Stimulated activated CD8-positive, alpha-beta memory T cell treated with anti-CD3 and anti-CD28 coated beads, Interleukin-15, amount 100 ng/mL, for 48 hours (primary cell): ENCODE data around the gene SPTBN5.

Source experiments
- DNase-seq, 2 donors: peaks; one replicate each; pipeline ENCODE4 v3.0.0-alpha.2; 2020; ENCODE audit warnings: low read depth in 2 of 2

Gene SPTBN5

GRCh38 chr15:41926185-41927056, 32.6 kb upstream of the SPTBN5 start:
- DNase-seq, result no peak

- DNase-seq, result no peak
Observed at GRCh38 chr15:41925086-41925608, 31.3 kb upstream of the SPTBN5 start.

DNA sequence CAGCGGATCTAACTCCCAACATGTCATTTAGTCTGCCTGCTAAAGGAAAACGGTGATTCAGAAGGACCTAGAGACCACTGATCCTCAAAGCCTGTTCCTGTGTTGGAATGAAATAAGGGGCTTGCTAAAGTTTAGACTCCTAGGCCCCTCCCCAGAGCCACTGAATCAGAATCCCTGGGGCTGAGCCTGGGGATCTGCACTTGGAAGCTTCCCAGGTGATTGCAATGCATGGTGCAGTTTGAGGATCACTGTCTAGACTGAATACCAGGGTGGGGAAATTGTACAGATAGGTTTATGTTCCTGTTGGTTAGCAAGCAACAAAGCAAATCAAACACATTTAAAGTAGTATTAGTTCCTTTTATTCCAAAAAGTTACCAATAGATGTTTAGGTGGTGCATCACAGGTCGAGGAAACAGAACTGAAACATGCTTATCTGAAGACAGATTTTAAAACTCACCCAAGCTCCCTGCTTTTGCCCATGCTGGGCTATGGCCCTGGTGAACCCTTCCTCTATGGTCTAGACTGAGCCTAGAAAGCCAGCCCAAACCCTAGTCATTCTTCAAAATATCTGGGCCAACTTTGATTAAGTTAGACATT, 29.6 kb upstream of the SPTBN5 start:
- no peak for DNase-seq

DNA sequence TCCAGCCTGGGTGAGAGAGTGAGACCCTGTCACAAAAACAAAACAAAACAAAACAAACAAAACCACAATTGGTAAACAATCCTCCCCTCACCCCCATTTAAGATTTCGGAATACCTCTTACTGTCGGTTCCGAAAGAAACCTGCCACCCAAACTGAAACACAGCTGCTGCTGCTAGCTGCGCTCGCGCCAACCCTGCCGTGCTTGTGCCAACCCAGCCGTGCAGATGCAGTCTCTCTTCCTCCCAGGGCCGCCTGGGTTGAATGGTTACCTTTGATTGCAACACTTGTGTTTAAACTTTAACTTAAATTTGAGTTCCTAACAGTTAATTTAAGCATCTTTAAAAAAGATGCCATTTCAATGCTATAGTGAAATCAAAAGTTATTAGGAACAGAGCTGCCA, 28.5 kb upstream of the SPTBN5 start:
- no peak for DNase-seq

DNA sequence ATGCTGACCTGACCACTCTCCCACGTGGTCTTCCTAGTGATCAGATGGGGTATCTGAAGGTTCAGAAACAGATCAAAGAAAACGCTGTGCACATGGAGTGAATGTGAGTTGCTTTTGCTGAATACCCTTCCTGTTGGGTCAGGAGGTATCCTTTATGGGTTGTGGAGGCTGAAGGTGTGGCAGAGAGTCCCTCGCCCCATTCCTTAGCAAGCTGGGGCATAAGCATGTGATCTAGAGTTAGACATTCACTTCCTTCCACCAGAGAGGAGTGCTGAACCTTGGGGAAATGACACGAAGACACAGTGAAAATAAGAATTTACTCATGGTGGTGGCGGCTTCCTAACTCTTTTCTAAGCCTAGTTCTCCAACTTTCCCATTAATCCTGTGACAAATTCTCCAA, 27.8 kb upstream of the SPTBN5 start:
- DNase-seq, result no peak

- DNase-seq, result no peak
Observed at GRCh38 chr15:41921167-41921566, 27.3 kb upstream of the SPTBN5 start.

- DNase-seq, result no peak
Observed at GRCh38 chr15:41919954-41920538, 26.2 kb upstream of the SPTBN5 start.

- no peak for DNase-seq
Observed at GRCh38 chr15:41919201-41919820, 25.5 kb upstream of the SPTBN5 start.

DNA sequence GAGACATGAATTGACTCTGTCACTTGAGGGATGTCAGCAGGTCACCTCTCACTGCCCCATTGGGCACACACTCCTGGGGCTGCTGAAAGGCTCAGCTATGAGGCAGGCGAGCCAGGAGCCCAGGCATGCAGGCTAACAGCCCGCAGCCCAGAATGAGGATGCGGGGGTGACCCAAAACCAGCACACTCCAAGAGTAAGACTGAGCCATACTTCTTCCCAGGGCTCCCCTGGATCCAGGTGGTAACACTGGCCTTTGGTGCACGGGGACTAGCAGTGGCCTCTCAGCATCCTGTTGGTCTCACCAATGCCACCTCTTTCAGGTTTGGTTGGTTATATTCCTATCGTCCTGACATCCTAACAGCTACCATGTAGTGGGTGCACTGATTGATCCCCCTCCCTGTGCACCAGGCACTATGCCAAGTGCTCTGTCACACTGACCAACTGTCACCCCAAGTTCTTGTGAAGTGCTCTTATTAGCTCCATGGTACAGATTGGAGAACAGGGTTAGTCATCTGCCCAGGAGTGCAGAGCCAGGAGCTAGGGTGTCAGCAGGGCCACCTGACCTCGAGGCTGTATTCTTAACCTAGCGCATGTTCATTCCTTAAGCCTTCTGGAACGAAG, 24.8 kb upstream of the SPTBN5 start:
- DNase-seq, result no peak

- no peak for DNase-seq
Observed at GRCh38 chr15:41917767-41918430, 24.0 kb upstream of the SPTBN5 start.

DNA sequence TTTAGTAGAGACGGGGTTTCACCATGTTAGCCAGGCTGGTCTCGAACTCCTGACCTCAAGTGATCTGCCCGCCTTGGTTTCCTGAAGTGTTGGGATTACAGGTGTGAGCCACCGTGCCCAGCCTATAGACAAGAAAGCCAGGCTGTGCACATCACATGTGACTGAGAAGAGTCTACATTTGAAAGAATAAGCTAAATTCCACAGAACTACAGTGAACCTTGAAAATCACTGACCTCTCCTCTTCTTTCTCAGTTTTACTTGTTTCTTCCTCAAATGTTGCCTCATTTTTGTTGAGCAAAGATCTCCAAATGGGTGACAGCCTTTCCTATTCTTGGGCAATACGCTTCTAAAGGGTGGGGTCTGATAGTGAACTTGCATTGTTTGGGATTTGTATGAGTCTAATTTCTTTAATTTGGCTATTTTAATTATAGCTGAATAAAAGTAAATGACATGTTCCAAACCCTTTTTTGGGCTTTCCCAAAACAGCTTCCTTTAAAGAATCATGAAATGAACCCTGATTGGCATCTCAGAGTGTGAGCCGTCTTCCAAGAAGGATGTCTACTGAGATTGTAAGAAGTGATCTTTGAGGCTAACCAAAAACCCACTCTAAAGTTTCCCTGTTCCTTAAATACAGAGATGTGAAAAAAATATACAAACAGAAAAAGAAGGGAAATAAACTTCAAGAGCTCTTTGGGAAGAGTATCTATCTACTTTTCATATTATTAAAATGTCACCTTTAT, 21.6 kb upstream of the SPTBN5 start:
- no peak for DNase-seq

DNA sequence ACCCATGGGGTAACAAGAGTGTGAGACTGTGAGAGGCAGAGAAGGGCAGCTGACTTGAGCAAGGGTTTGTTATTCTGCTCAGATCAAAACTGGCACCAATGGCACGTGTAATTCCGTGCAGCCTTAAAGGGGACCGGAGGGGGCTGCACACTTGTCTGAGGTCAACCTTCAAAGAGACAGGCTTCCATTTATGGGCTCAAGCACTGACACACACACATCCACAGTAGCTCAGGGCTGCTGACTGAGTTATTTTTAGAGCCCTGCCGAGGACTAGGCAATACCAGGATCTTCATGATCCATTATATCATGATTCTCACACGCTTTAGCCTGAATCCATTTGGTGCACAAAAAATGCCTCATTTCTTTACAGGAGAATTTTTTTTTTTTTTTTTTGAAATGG, 20.6 kb upstream of the SPTBN5 start:
- no peak for DNase-seq

DNA sequence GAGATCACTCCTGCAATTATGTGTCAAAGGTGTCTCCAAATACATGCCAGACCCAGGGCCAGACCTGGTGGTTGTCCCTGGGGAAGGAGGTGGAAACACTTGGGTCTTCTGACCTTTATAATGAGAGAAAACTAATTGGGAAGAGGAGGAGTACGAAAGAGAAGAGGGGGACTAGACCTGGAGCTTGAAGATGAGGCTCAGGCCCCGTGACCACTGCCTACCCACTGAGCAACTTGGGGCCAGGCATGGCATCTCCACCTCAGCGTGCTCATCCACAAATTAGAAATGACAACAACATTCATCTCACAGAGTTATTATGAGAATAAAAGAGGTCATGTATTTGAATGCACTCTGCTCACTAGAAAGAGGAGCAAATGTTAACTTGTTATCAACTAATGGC, 19.4 kb upstream of the SPTBN5 start:
- DNase-seq, result no peak

DNA sequence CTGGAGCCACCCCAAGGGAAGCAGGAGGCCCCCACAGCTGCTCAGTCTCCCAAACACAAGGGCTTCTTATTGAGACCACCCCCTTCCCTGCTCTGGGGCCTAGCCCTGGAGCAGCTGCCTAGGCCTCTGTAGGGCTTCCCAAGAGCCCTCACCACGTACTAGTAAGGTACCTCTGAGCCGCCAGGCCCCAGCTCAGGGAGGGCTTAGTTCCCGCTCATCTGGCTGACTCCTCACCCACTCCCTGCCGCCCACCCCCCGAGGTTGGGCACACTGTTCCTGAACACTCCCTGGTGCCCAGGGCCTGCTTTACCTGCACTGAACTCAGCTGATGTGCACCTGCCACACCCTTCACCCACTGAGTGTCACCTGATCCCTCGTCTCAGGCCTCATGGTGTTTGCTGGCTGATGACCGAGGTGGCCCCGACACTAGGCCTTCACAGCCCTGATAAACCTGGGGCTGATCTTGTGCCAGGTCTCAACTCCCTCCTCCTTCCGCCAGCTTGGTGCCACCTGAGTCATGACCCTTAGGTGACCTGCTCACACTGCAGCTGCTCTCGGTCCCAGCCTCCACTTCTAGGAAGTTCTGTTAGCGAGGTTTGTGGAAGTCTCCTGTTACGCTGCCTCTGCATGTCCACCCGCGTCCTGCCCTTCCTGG, 18.0 kb upstream of the SPTBN5 start:
- DNase-seq, result no peak

DNA sequence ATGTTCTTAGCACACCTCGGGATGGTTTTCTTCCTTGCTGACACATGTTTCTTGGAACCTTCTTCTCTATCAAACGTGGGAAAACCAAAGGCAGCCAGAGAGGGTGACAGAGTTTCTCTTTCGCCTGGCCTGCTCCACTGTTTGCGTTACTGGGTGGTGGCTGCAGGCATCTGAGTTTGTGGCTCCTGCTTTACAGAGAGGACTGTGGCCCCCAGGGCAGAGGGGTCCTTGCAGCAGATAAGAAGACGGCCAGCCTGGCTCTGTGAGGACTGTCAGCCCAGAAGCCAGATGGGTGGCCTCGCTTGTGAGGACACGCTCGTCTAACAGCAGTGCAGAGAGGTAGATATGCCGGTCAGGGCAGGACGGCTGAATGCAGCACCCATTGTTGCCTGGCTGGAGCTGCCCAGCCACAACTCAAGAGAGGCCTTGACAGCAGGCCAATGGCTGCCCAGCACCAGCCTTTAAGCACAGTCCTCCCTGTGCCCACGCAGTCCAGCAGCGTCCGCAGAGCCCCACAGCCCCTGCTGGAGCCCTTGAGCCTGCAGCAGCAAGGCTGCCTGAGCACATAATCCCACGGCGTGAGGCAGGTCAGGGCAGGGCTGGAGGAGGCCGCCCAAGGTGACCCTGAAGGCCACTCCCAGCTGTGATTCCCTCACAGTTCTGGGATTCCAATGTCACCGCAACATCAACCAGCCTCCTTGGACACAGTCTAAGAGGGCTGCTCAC, 15.0 kb upstream of the SPTBN5 start:
- DNase-seq, result no peak

- no peak for DNase-seq
Observed at GRCh38 chr15:41907141-41907540, 13.3 kb upstream of the SPTBN5 start.

- no peak for DNase-seq
Observed at GRCh38 chr15:41906608-41907007, 12.8 kb upstream of the SPTBN5 start.

DNA sequence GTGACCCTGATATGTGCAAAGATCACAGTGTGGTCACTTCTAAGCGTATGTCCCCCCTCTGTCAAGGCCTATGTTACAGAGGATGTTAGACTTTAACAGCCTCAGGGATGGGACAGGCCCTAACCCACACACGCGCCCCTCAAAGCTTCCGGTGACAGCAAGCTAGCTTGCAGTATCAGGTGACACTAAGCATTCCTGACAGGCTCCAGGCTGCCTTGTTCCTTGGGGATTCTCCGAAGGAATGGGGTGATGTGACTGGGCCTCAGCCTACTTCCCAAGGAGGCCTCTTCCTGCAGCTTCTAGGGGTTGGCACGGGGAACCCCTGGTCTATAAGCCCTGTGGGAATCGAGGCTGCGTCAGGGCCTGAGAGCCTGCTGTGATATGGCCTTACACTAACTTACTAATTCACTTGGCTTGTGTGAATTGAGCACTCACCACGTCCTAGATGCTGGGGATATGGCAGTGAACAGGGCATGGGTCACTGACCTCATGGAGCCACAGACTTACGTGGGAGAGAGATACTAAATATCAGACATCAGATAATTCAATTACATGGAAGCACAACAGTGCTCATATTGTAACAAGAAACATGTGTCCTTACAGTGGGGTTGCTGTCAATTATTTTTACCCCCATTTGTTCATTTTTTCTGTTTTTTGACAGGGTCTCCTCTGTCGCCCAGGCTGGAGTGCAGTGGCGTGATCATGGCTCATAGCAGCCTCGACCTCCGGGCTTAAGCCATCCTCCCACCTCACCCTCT, 11.4 kb upstream of the SPTBN5 start:
- no peak for DNase-seq

- DNase-seq, result peak in 1 of 2 donors; percentile 48
Observed at GRCh38 chr15:41904541-41905005, 10.7 kb upstream of the SPTBN5 start.
